Brain microvascular endothelial cell (primary cell): ENCODE data around the gene PACRG.

Experiments used
- DNase-seq: peaks from one replicate; pipeline ENCODE4 v3.0.0-alpha.2; 2020
- H3K27ac ChIP-seq: fragments of 250-450 bp; sonication (Bioruptor Pico); 2 replicates; pipeline ENCODE4 v1.5.1; 2020; ENCODE audit warnings: mild to moderate bottlenecking, moderate library complexity
- H3K27me3 ChIP-seq: fragments of 250-450 bp; sonication (Bioruptor Pico); replicated peaks from 2 replicates; pipeline ENCODE4 v1.5.1; 2020; ENCODE audit warnings: mild to moderate bottlenecking
- H3K36me3 ChIP-seq: fragments of 250-450 bp; sonication (Bioruptor Pico); replicated peaks from 2 replicates; pipeline ENCODE4 v1.5.1; 2020; ENCODE audit warnings: mild to moderate bottlenecking
- H3K4me3 ChIP-seq: 2 replicates; pipeline ENCODE4 v1.5.1; 2011; ENCODE audit warnings: low read depth, mild to moderate bottlenecking, control low read depth, low read length, moderate library complexity
- CTCF ChIP-seq: IDR thresholded peaks from 2 replicates; pipeline ENCODE4 v1.5.1; 2011; ENCODE audit warnings: low read depth, mild to moderate bottlenecking, moderate library complexity, low read length, control low read depth, inconsistent platforms; ENCODE audit errors: missing control alignments
- in situ Hi-C: cut with HindIII; loops from 2 replicates; pipeline ENCODE4 v1.10.0; 2017; ENCODE audit warnings: low sequenced_read_pairs, low pct_ligation_motif_present

PACRG gene

DNA sequence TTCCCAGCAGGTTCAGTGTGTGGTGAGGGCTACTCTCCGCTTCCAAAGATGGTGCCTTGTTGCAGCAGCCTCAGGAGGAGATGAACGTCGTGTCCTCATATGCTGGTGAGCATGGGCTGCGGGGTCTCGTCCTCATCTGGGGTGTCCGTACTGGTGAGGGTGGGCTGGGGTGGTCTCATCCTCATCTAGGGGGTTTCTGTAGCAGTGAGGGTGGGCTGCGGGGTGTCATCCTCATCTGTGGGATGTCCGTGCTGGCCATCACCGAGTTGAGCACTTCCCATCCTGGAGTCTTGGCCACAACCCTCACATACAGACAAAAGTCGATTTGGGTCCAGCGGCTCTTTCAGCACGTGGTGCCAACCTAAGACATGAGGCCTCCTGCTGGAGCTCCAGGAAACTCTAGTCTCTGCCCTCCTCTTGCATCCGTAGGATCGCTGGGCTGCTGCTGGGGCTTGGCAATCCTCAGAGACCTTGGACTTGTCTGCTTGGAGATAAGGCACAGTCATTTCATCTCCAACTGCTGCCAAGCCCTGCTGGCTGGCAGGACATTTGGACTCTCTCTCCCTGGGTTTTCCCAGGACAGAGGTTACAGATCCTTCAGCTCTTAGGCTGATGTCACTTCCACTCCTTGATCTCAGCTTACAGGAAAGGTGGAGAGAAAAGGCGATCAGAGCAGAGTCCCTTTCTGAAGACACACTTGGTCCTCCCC is 160.4 kb downstream of the PACRG start:
- H3K27me3 ChIP-seq: no peaks in the 10 kb centered on the region

DNA sequence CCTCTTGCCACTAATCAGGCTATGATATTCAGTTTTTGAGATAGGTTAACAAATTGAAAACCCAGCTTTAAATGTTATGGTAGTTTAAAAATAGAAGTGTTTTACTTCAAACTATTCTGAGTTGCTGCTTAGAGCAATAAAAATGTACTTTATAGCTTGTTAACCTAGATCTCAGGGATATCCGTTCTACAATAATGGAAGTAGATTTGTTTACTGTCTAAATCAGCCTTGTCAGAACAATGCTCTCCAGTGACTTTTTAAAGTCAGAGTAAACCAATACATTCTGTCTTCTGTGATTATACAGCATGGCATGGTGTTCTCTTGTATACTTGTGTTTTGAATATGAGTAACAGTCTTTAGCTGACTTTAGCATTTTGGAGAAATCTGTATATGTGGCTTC is 161.5 kb downstream of the PACRG start:
- no peaks in the 10 kb centered on the region for H3K27me3 ChIP-seq
- no peak for TF ChIP-seq CTCF
- no peak overlapping the region for H3K27ac ChIP-seq
- DNase-seq: no peak
- H3K4me3 ChIP-seq: no peak overlapping the region
- no peaks in the 10 kb centered on the region for H3K36me3 ChIP-seq
- in situ Hi-C loops: no loop called here

More for the DNA sequence above, 160.4 kb downstream of the PACRG start:
- no peak for TF ChIP-seq CTCF
- in situ Hi-C loops: no loop called here
- no peak for DNase-seq
- H3K4me3 ChIP-seq: no peak overlapping the region
- H3K36me3 ChIP-seq: no peaks in the 10 kb centered on the region
- no peak overlapping the region for H3K27ac ChIP-seq

DNA sequence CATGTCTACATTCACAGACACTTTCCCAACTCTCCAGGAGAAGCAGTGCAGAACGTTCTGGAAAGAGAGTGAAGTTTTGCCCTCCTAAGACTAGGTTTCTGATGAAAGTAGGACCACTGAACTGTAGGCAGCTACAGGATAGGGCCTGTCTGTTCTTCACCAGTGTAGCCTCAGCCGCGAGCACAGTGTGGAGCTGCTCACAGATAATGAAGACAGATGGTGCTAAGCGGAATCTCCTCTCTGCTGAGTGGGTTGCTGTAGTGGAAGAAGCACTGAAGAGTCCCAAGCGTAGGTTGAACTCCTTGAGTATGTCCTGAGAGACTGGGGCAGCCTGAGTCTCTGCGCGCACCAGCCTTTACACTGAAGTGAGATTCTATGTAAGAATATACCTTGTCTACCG is 170.2 kb downstream of the PACRG start:
- TF ChIP-seq CTCF: no peak
- H3K36me3 ChIP-seq: no peaks in the 10 kb centered on the region
- in situ Hi-C loops: no loop called here

DNA sequence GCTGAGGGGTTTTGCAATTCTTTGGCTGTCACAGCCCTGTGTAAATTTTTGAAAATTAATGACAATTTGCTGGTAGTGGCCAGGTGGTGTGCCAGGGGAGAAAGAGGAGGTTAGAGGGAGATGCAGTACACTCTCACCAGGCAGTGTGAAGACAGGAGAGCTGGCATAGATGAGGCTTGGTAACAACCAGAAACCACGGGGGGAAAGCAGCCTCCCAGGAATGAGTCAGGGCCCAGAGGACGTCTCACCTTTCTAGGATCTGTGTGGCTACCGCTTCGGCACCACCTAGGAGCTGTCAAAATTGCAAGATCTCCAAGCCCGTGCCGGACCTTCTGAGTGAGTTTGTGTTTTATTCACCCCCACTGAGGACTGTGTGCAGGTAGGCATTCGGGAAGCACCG is 171.4 kb downstream of the PACRG start:
- no peak overlapping the region for H3K27ac ChIP-seq
- no peak for TF ChIP-seq CTCF
- H3K36me3 ChIP-seq: no peaks in the 10 kb centered on the region
- H3K27me3 ChIP-seq: no peaks in the 10 kb centered on the region
- DNase-seq: no peak
- H3K4me3 ChIP-seq: no peak overlapping the region
- in situ Hi-C loops: no loop called here

More for the DNA sequence above, 170.2 kb downstream of the PACRG start:
- H3K27me3 ChIP-seq: no peaks in the 10 kb centered on the region
- no peak overlapping the region for H3K27ac ChIP-seq
- no peak overlapping the region for H3K4me3 ChIP-seq
- DNase-seq: no peak

GRCh38 chr6:162900503-162900902 is 172.7 kb downstream of the PACRG start:
- in situ Hi-C loops: no loop called here
- DNase-seq: no peak
- H3K36me3 ChIP-seq: no peaks in the 10 kb centered on the region
- no peak overlapping the region for H3K4me3 ChIP-seq
- no peak for TF ChIP-seq CTCF
- H3K27ac ChIP-seq: no peak overlapping the region
- no peaks in the 10 kb centered on the region for H3K27me3 ChIP-seq
